ENCODE measurements around the gene BAZ1A.

DNA sequence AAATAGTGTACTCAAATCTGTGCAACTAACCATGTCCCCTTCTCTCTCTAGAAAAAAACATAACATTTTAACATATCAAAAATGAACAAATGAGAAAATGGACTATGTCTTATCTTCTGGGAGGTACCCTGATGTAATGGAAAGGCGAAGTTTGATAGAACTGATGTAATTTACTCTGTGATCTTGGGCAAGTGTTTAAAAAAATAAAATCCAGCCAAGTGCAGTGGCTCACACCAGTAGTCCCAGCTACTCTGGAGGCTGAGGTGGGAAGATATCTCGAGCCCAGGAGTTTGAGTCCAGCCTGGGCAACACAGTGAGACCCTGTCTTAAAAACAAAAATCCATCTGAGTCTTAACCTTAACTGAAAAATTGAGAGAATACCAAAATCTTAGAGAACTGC, 124.9 kb downstream of the BAZ1A start:
- TF ChIP-seq EP300 (conservative IDR thresholded peaks at IDR 0.05; ENCODE audit: poor library complexity, severe bottlenecking), result no peak
- TF ChIP-seq, protein P1, sequence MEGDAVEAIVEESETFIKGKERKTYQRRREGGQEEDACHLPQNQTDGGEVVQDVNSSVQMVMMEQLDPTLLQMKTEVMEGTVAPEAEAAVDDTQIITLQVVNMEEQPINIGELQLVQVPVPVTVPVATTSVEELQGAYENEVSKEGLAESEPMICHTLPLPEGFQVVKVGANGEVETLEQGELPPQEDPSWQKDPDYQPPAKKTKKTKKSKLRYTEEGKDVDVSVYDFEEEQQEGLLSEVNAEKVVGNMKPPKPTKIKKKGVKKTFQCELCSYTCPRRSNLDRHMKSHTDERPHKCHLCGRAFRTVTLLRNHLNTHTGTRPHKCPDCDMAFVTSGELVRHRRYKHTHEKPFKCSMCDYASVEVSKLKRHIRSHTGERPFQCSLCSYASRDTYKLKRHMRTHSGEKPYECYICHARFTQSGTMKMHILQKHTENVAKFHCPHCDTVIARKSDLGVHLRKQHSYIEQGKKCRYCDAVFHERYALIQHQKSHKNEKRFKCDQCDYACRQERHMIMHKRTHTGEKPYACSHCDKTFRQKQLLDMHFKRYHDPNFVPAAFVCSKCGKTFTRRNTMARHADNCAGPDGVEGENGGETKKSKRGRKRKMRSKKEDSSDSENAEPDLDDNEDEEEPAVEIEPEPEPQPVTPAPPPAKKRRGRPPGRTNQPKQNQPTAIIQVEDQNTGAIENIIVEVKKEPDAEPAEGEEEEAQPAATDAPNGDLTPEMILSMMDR (IDR thresholded peaks at IDR 0.05; ENCODE audit: poor library complexity, severe bottlenecking), result no peak
